ENCODE measurements around the gene SKAP1. TPM values are rescaled to one million over a fixed set of nuclear protein-coding genes. Genes with fewer than 3 reads are reported as not detected.

The SKAP1 gene
- 48.7 and 51.9 TPM in 2 replicates for total RNA-seq

- H3K27me3 Mint-ChIP-seq (ENCODE audit: insufficient read depth): peaks cover 1% of the 10 kb centered on the region
- peaks cover 15% of the 10 kb centered on the region for H3K36me3 Mint-ChIP-seq (ENCODE audit: low read depth)
- intact Hi-C loops (cut with micrococcal nuclease): loop anchor here (1.0 to 10.0 kb wide), 5 partner anchors 17 to 765 kb away; no protein-coding TSS in a partner anchor
- H3K4me3 Mint-ChIP-seq: peak within 1 kb of the TSS; percentile 98
- peak within 1 kb of the TSS; percentile 99 for H3K27ac Mint-ChIP-seq
- H3K9me3 Mint-ChIP-seq: no peaks in the 10 kb centered on the region
- peak; percentile 68 for DNase-seq (ENCODE audit: low spot score)
- H3K4me1 Mint-ChIP-seq (ENCODE audit: low read depth): peaks cover 72% of the 10 kb centered on the region
These were observed at the start of gene SKAP1 for GRCh38 chr17:48429638-48430586. Gene SKAP1, minus strand, starts transcription at chr17:48430214.

GRCh38 chr17:48479014-48479402 is 49.0 kb upstream of the SKAP1 start:
- no peak for DNase-seq (ENCODE audit: low spot score)
- no peak overlapping the region for H3K4me3 Mint-ChIP-seq
- H3K4me1 Mint-ChIP-seq (ENCODE audit: low read depth): peaks cover 37% of the 10 kb centered on the region
- H3K27me3 Mint-ChIP-seq (ENCODE audit: insufficient read depth): no peaks in the 10 kb centered on the region
- no peaks in the 10 kb centered on the region for H3K9me3 Mint-ChIP-seq
- H3K36me3 Mint-ChIP-seq (ENCODE audit: low read depth): no peaks in the 10 kb centered on the region
- intact Hi-C loops (cut with micrococcal nuclease): no loop called here
- peak overlapping the region; percentile 87 for H3K27ac Mint-ChIP-seq

- Mint-ChIP-seq H3K27me3 (ENCODE audit: insufficient read depth) (no peaks in the 10 kb centered on the region), H3K4me1 (ENCODE audit: low read depth) (peaks cover 31% of the 10 kb centered on the region), H3K4me3 (peak overlapping the region; percentile 39), H3K27ac (peak overlapping the region; percentile 87), H3K9me3 (no peaks in the 10 kb centered on the region), H3K36me3 (ENCODE audit: low read depth) (no peaks in the 10 kb centered on the region)
- peak; percentile 30 for DNase-seq (ENCODE audit: low spot score)
- intact Hi-C loops (cut with micrococcal nuclease): no loop called here
These were observed 48.4 kb upstream of the SKAP1 start for GRCh38 chr17:48478224-48479013.

- Mint-ChIP-seq H3K4me1 (ENCODE audit: low read depth) (peaks cover 19% of the 10 kb centered on the region), H3K36me3 (ENCODE audit: low read depth) (no peaks in the 10 kb centered on the region), H3K27ac (peak overlapping the region; percentile 38), H3K4me3 (no peak overlapping the region), H3K27me3 (ENCODE audit: insufficient read depth) (peaks cover 3% of the 10 kb centered on the region), H3K9me3 (no peaks in the 10 kb centered on the region)
- DNase-seq (ENCODE audit: low spot score): no peak
- intact Hi-C loops (cut with micrococcal nuclease): no loop called here
These were observed 47.2 kb upstream of the SKAP1 start for GRCh38 chr17:48477221-48477620.

GRCh38 chr17:48472411-48473281 is 42.6 kb upstream of the SKAP1 start:
- no peak for DNase-seq (ENCODE audit: low spot score)
- H3K4me1 Mint-ChIP-seq (ENCODE audit: low read depth): peaks cover 3% of the 10 kb centered on the region
- H3K4me3 Mint-ChIP-seq: no peak overlapping the region
- no peaks in the 10 kb centered on the region for H3K9me3 Mint-ChIP-seq
- no peaks in the 10 kb centered on the region for H3K36me3 Mint-ChIP-seq (ENCODE audit: low read depth)
- intact Hi-C loops (cut with micrococcal nuclease): no loop called here
- peaks cover 10% of the 10 kb centered on the region for H3K27me3 Mint-ChIP-seq (ENCODE audit: insufficient read depth)
- no peak overlapping the region for H3K27ac Mint-ChIP-seq

GRCh38 chr17:48471817-48472410 is 41.9 kb upstream of the SKAP1 start:
- intact Hi-C loops (cut with micrococcal nuclease): no loop called here
- Mint-ChIP-seq H3K27ac (no peak overlapping the region), H3K9me3 (no peaks in the 10 kb centered on the region), H3K27me3 (ENCODE audit: insufficient read depth) (peaks cover 10% of the 10 kb centered on the region), H3K4me3 (no peak overlapping the region), H3K4me1 (ENCODE audit: low read depth) (no peaks in the 10 kb centered on the region), H3K36me3 (ENCODE audit: low read depth) (no peaks in the 10 kb centered on the region)
- no peak for DNase-seq (ENCODE audit: low spot score)

GRCh38 chr17:48470388-48471034 is 40.5 kb upstream of the SKAP1 start:
- H3K27ac Mint-ChIP-seq: no peak overlapping the region
- H3K4me3 Mint-ChIP-seq: no peak overlapping the region
- H3K9me3 Mint-ChIP-seq: no peaks in the 10 kb centered on the region
- H3K36me3 Mint-ChIP-seq (ENCODE audit: low read depth): no peaks in the 10 kb centered on the region
- intact Hi-C loops (cut with micrococcal nuclease): no loop called here
- H3K4me1 Mint-ChIP-seq (ENCODE audit: low read depth): no peaks in the 10 kb centered on the region
- H3K27me3 Mint-ChIP-seq (ENCODE audit: insufficient read depth): peaks cover 10% of the 10 kb centered on the region
- DNase-seq (ENCODE audit: low spot score): no peak

GRCh38 chr17:48469227-48469626 is 39.2 kb upstream of the SKAP1 start:
- H3K27me3 Mint-ChIP-seq (ENCODE audit: insufficient read depth): peaks cover 12% of the 10 kb centered on the region
- H3K4me1 Mint-ChIP-seq (ENCODE audit: low read depth): no peaks in the 10 kb centered on the region
- no peak for DNase-seq (ENCODE audit: low spot score)
- intact Hi-C loops (cut with micrococcal nuclease): no loop called here
- no peak overlapping the region for H3K27ac Mint-ChIP-seq
- no peaks in the 10 kb centered on the region for H3K36me3 Mint-ChIP-seq (ENCODE audit: low read depth)
- H3K9me3 Mint-ChIP-seq: no peaks in the 10 kb centered on the region
- no peak overlapping the region for H3K4me3 Mint-ChIP-seq

GRCh38 chr17:48468299-48468698 is 38.3 kb upstream of the SKAP1 start:
- intact Hi-C loops (cut with micrococcal nuclease): no loop called here
- H3K27me3 Mint-ChIP-seq (ENCODE audit: insufficient read depth): peaks cover 12% of the 10 kb centered on the region
- DNase-seq (ENCODE audit: low spot score): no peak
- H3K4me1 Mint-ChIP-seq (ENCODE audit: low read depth): peaks cover 1% of the 10 kb centered on the region
- no peak overlapping the region for H3K4me3 Mint-ChIP-seq
- H3K27ac Mint-ChIP-seq: no peak overlapping the region
- H3K9me3 Mint-ChIP-seq: no peaks in the 10 kb centered on the region
- no peaks in the 10 kb centered on the region for H3K36me3 Mint-ChIP-seq (ENCODE audit: low read depth)

- no peak overlapping the region for H3K4me3 Mint-ChIP-seq
- H3K9me3 Mint-ChIP-seq: no peaks in the 10 kb centered on the region
- DNase-seq (ENCODE audit: low spot score): no peak
- no peak overlapping the region for H3K27ac Mint-ChIP-seq
- H3K4me1 Mint-ChIP-seq (ENCODE audit: low read depth): peaks cover 7% of the 10 kb centered on the region
- no peaks in the 10 kb centered on the region for H3K36me3 Mint-ChIP-seq (ENCODE audit: low read depth)
- intact Hi-C loops (cut with micrococcal nuclease): no loop called here
- H3K27me3 Mint-ChIP-seq (ENCODE audit: insufficient read depth): peaks cover 8% of the 10 kb centered on the region
These were observed 35.9 kb upstream of the SKAP1 start for GRCh38 chr17:48465884-48466283.

GRCh38 chr17:48463526-48463925 is 33.5 kb upstream of the SKAP1 start:
- intact Hi-C loops (cut with micrococcal nuclease): no loop called here
- Mint-ChIP-seq H3K27me3 (ENCODE audit: insufficient read depth) (peaks cover 2% of the 10 kb centered on the region), H3K9me3 (no peaks in the 10 kb centered on the region), H3K4me1 (ENCODE audit: low read depth) (peaks cover 22% of the 10 kb centered on the region), H3K27ac (no peak overlapping the region), H3K36me3 (ENCODE audit: low read depth) (peaks cover 2% of the 10 kb centered on the region), H3K4me3 (no peak overlapping the region)
- DNase-seq (ENCODE audit: low spot score): no peak

GRCh38 chr17:48462946-48463345 is 32.9 kb upstream of the SKAP1 start:
- Mint-ChIP-seq H3K4me1 (ENCODE audit: low read depth) (peaks cover 26% of the 10 kb centered on the region), H3K9me3 (no peaks in the 10 kb centered on the region), H3K4me3 (no peak overlapping the region), H3K27ac (no peak overlapping the region), H3K27me3 (ENCODE audit: insufficient read depth) (peaks cover 2% of the 10 kb centered on the region), H3K36me3 (ENCODE audit: low read depth) (peaks cover 2% of the 10 kb centered on the region)
- intact Hi-C loops (cut with micrococcal nuclease): no loop called here
- DNase-seq (ENCODE audit: low spot score): no peak
